ENCODE data around the gene ZNF622. TPM values are rescaled to one million over a fixed set of nuclear protein-coding genes. Genes with fewer than 3 reads are reported as not detected.

ZNF622 gene
- total and polyA plus RNA-seq, 12 donors: 29.6 to 103 (median 54.9) TPM

DNA sequence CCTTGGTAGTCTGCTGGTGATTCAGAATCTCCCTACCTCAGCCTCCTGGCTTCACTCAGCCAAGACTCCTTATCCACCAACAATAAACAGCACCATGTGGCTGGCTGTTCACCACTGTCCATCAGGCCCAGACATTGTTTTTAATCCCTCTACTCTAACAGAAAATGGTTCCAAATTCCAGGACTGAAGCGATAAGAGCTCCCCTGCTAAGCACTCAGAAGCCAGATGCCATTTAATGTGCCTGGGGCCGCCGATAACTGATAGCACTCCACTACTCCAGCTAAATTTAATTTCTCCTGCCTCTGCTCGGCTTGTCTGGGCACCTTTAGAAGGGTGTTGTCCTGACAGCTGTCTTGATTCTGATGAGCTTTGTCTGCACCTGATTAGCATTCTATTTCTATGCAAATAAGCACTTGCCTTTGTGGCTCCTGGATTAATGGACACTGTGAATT lies 47.1 kb downstream of the ZNF622 start:
- Histone ChIP-seq H3K27ac (peak overlapping the region in 6 of 10 donors; percentile 61 to 72 (median 66)), H3K4me3 (no peak overlapping the region), H3K9me3 (no peaks in the 10 kb centered on the region), H3K4me1 (peaks cover 0 to 15% (median 4%) of the 10 kb centered on the region in 9 donors), H3K36me3 (no peaks in the 10 kb centered on the region), H3K27me3 (no peaks in the 10 kb centered on the region)
- ATAC-seq: peak; percentile 87 to 98 (median 96)
- 20 to 26% methylated on average over 4 of the region's 4 CpGs for WGBS, 2 donors
- TF ChIP-seq, protein P1, sequence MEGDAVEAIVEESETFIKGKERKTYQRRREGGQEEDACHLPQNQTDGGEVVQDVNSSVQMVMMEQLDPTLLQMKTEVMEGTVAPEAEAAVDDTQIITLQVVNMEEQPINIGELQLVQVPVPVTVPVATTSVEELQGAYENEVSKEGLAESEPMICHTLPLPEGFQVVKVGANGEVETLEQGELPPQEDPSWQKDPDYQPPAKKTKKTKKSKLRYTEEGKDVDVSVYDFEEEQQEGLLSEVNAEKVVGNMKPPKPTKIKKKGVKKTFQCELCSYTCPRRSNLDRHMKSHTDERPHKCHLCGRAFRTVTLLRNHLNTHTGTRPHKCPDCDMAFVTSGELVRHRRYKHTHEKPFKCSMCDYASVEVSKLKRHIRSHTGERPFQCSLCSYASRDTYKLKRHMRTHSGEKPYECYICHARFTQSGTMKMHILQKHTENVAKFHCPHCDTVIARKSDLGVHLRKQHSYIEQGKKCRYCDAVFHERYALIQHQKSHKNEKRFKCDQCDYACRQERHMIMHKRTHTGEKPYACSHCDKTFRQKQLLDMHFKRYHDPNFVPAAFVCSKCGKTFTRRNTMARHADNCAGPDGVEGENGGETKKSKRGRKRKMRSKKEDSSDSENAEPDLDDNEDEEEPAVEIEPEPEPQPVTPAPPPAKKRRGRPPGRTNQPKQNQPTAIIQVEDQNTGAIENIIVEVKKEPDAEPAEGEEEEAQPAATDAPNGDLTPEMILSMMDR (IDR thresholded peaks at IDR 0.05): no peak
- intact Hi-C loops (cut with DNase I): loop anchor here in 1 of 10 donors (5.0 kb wide), 1 partner anchor 41 kb away; no protein-coding TSS in a partner anchor
- peak; percentile 24 to 50 for DNase-seq

DNA sequence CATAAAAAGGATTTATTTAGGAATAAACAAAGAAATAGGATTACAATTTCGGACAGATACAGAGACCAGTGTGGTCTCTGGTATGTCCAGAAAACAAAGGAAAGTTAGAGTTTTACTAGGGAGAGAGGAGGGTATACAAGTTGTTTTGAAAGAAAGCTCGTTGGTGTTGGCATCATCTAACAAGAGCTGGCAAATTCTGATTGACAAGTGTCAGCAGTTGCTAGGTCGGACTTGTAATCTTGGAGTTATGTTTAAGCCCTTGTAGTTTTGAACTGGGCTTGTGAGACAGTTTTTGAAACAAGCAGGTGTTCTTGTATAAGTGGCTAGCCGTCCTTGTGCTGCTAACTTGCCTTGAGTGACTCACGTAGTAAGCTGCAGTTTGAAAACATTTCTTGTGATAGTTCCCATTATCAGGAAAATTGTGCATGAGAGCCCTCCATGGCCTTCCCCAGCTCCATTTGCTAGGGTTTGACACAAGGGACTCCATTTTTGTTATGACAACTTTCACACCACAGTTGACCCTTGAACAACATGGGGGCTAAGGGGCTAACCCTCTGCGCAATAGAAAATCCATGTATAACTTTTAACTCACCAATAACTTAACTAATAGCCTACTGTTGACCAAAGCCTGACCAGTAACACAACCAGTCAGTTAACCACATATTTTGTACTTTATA lies 48.1 kb downstream of the ZNF622 start:
- 52 to 68% methylated on average over 6 of the region's 6 CpGs for WGBS, 2 donors
- TF ChIP-seq, protein P1 (IDR thresholded peaks at IDR 0.05): no peak
- Histone ChIP-seq H3K27ac (peak overlapping the region in 8 of 10 donors; percentile 19 to 72 (median 66)), H3K36me3 (no peaks in the 10 kb centered on the region), H3K4me1 (peaks cover 0 to 15% (median 4%) of the 10 kb centered on the region in 9 donors), H3K27me3 (no peaks in the 10 kb centered on the region), H3K9me3 (no peaks in the 10 kb centered on the region), H3K4me3 (no peak overlapping the region)
- DNase-seq (no peak), ATAC-seq (no peak)
- intact Hi-C loops (cut with DNase I): loop anchor here in 1 of 10 donors (5.0 kb wide), 1 partner anchor 40 kb away; no protein-coding TSS in a partner anchor

DNA sequence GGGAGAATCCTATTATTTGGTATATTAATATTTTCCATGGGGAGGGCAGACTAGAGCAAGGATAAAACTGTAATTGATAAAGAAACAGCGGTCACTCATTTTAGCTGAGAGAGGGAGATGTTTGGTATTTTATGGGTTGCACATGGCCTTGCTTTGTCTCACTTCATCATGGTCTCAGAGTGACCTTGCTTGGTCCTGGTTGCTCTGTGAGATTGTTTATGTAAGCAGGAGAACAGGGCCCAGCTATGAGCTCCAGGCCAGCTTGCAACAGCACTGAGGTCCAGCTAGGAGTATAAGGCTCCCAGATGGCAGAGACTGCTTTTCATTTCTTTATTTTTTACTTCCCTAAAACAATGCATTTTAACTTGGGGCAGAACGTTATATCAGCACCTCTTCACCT lies 50.7 kb downstream of the ZNF622 start:
- ATAC-seq (no peak), DNase-seq (no peak)
- no peak overlapping the region for H3K4me3 ChIP-seq
- peaks cover 0 to 15% (median 4%) of the 10 kb centered on the region in 9 donors for H3K4me1 ChIP-seq
- no peak overlapping the region for H3K27ac ChIP-seq
- intact Hi-C loops (cut with DNase I): loop anchor here in 1 of 10 donors (5.0 kb wide), 1 partner anchor 38 kb away; no protein-coding TSS in a partner anchor
- TF ChIP-seq, protein P1 (IDR thresholded peaks at IDR 0.05): no peak
- H3K27me3 ChIP-seq: no peaks in the 10 kb centered on the region
- no peaks in the 10 kb centered on the region for H3K9me3 ChIP-seq
- no peaks in the 10 kb centered on the region for H3K36me3 ChIP-seq
- 58 to 76% methylated on average over 2 of the region's 2 CpGs for WGBS, 2 donors

DNA sequence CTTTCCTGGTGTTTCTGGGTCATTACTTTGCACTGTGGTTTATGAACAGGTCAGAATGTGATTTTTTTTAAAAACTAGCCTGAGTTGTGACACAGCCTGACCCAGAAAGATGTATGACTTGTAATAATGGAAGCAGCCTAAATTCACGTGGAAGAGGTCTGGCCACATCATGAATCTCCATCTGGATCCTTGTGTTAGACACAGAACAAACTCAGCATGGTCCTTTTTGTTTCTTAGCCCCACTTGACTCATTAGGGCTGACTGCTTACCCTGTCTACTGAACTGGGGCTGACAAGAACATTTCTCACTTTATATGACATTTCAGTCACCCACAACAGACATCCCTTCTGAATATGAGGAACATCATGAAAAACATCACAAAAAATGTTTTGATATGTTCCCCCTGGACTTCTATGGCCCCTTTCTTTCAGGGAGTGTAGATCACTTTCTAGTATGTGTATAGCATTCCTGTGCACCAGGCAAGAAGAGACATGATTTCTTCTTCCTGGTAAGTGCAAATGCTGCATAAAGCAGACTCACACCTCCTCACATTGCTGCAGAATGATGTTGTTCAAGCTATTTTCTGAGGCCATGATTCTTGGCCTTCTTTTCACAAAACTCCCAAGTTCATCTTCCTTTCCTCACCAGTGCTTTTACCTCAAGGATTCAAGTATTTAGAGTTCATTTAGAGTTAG lies 52.3 kb downstream of the ZNF622 start:
- TF ChIP-seq, protein P1 (IDR thresholded peaks at IDR 0.05): no peak
- DNase-seq (no peak), ATAC-seq (no peak)
- Histone ChIP-seq H3K4me1 (peaks cover 0 to 10% (median 0%) of the 10 kb centered on the region in 9 donors), H3K4me3 (no peak overlapping the region), H3K27me3 (no peaks in the 10 kb centered on the region), H3K27ac (no peak overlapping the region), H3K9me3 (no peaks in the 10 kb centered on the region), H3K36me3 (no peaks in the 10 kb centered on the region)
- intact Hi-C loops (cut with DNase I): no loop called here
- 70 to 76% methylated on average over 1 of the region's 1 CpG for WGBS, 2 donors
